ENCODE measurements around the gene NEK2.

- TF ChIP-seq CTCF (conservative IDR thresholded peaks at IDR 0.05; ENCODE audit: low read depth, low read length) (no peak), EZH2 (IDR thresholded peaks at IDR 0.05; ENCODE audit: borderline replicate concordance, low read depth, low read length, poor library complexity, severe bottlenecking) (no peak)
Observed at GRCh38 chr1:211632808-211633523, 42.5 kb downstream of the NEK2 start.
